Peyer's patch (tissue), 4 donors: ENCODE results near the gene HDC. TPM values are rescaled to one million over a fixed set of nuclear protein-coding genes. Genes with fewer than 3 reads are reported as not detected.

Source experiments
- DNase-seq, 3 donors: peaks; one replicate each; pipeline ENCODE4 v3.0.0-alpha.2; 2017 to 2019
- H3K27ac ChIP-seq, 4 donors: fragments of 200-600 bp; sonication (generic); one replicate each; pipeline ENCODE4 v1.5.1; 2016 to 2019
- H3K27me3 ChIP-seq, 2 donors: fragments of 200-600 bp; sonication (generic); one replicate each; pipeline ENCODE4 v1.5.1; 2019
- H3K36me3 ChIP-seq, 3 donors: fragments of 200-600 bp; sonication (generic); one replicate each; pipeline ENCODE4 v1.5.1; 2016 to 2019
- H3K4me1 ChIP-seq, 4 donors: fragments of 200-600 bp; sonication (generic); one replicate each; pipeline ENCODE4 v1.5.1; 2016 to 2019
- H3K4me3 ChIP-seq, 4 donors: fragments of 200-600 bp; sonication (generic); 1 replicate in 3 of 4; 2 replicates in 1 of 4; pipeline ENCODE4 v1.5.1; 2016 to 2019; ENCODE audit warnings: mild to moderate bottlenecking in 1 of 4
- H3K9me3 ChIP-seq, 4 donors: fragments of 200-600 bp; sonication (generic); one replicate each; pipeline ENCODE4 v1.5.1; 2016 to 2019; ENCODE audit warnings: mild to moderate bottlenecking in 1 of 4
- POLR2A ChIP-seq, 2 donors: fragments of 450-650 bp; IDR thresholded peaks; one replicate each; pipeline ENCODE4 v1.5.1; 2017; ENCODE audit warnings: antibody characterized with exemption in 2 of 2, mild to moderate bottlenecking in 2 of 2, moderate library complexity in 2 of 2
- total RNA-seq, 4 donors: library from RNA; depleted of rRNA; stranded (reverse); fragments of >200 nt; gene quantifications; one replicate each; pipeline ENCODE4 v1.1.0, GENCODE V29; 2016
- TF ChIP-seq, protein P1 (sequence below), 6 experiments: fragments of 450-650 bp in 4 of 6; fragments of 200-600 bp in 2 of 6; sonication (generic) in 1 of 6; IDR thresholded peaks; one replicate each; pipeline ENCODE4 v1.5.1; 2017 to 2019; ENCODE audit warnings: antibody characterized with exemption in 6 of 6, mild to moderate bottlenecking in 3 of 6, moderate library complexity in 1 of 6

HDC gene
- total RNA-seq, 4 donors from 2014 or later: 0.80 to 21.5 (median 1.2) TPM; not detected in 1

DNA sequence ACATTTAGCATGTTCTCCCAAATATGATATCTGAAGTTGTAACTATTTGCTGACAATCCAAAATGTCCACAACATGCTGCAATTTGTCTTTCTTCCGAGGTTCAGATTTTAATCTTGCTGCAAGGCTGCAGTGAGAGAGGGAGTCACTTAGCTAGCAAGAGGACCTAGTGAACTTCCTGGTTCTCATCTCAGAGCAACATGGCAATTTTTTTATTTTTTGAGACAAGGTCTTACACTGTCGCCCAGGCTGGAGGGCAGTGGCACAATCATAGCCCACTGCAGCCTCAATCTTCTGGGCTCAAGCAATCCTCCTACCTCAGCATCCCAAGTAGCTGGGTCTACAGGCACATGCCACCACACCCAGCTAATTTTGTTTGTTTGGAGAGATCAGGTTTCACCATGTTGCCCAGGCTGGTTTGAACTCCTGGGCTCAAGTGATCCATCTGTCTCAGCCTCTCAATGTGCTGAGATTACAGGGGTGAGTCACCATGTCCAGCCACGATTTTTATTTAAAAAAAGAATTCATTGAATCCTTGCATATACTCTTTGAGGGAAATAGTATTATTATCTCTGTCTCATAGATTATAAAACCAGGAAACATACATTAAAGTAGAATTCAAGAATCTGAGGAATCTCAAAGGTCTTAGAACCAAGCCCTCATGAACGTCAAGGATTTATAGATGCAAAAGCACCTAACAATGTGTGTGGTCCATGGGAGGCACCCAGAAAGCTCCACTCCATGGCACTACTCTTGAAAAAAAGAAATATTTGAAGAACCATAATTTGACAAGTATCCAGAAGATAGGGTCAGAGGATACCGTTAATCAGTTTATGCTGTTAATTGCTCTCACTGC is 9.1 kb downstream of the HDC start:
- Histone ChIP-seq H3K27me3 (no peaks in the 10 kb centered on the region), H3K27ac (no peak overlapping the region), H3K36me3 (no peaks in the 10 kb centered on the region), H3K4me3 (no peak overlapping the region), H3K4me1 (no peaks in the 10 kb centered on the region), H3K9me3 (no peaks in the 10 kb centered on the region)
- TF ChIP-seq, protein P1, sequence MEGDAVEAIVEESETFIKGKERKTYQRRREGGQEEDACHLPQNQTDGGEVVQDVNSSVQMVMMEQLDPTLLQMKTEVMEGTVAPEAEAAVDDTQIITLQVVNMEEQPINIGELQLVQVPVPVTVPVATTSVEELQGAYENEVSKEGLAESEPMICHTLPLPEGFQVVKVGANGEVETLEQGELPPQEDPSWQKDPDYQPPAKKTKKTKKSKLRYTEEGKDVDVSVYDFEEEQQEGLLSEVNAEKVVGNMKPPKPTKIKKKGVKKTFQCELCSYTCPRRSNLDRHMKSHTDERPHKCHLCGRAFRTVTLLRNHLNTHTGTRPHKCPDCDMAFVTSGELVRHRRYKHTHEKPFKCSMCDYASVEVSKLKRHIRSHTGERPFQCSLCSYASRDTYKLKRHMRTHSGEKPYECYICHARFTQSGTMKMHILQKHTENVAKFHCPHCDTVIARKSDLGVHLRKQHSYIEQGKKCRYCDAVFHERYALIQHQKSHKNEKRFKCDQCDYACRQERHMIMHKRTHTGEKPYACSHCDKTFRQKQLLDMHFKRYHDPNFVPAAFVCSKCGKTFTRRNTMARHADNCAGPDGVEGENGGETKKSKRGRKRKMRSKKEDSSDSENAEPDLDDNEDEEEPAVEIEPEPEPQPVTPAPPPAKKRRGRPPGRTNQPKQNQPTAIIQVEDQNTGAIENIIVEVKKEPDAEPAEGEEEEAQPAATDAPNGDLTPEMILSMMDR (IDR thresholded peaks at IDR 0.05): no peak
- no peak for TF ChIP-seq POLR2A (IDR thresholded peaks at IDR 0.05)
- DNase-seq: no peak

DNA sequence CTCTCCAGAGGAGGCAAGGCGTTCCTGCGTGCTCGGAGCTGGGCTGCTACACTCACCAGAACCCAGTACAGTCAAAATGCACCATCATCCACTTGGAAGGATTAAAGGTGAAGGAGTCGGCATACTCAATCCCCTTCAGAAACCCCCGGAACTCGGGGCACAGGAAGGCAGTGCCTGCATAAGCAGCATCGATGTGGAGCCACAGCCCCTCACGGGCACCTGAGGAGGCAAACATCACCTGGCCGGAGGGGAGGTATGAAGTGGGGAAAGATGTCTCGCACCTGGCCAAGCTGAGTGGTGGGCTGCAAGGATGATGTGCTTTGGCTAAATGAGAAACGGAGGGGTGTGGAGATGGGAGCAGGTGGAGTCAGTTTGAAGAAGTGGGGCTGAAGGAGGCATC is 13.0 kb downstream of the HDC start:
- H3K4me1 ChIP-seq: peaks cover 0 to 7% (median 4%) of the 10 kb centered on the region in 4 donors
- H3K9me3 ChIP-seq: no peaks in the 10 kb centered on the region
- no peaks in the 10 kb centered on the region for H3K36me3 ChIP-seq
- no peak for DNase-seq
- H3K4me3 ChIP-seq: no peak overlapping the region
- H3K27ac ChIP-seq: no peak overlapping the region
- TF ChIP-seq POLR2A (IDR thresholded peaks at IDR 0.05): no peak
- TF ChIP-seq, protein P1 (IDR thresholded peaks at IDR 0.05): no peak
- no peaks in the 10 kb centered on the region for H3K27me3 ChIP-seq

DNA sequence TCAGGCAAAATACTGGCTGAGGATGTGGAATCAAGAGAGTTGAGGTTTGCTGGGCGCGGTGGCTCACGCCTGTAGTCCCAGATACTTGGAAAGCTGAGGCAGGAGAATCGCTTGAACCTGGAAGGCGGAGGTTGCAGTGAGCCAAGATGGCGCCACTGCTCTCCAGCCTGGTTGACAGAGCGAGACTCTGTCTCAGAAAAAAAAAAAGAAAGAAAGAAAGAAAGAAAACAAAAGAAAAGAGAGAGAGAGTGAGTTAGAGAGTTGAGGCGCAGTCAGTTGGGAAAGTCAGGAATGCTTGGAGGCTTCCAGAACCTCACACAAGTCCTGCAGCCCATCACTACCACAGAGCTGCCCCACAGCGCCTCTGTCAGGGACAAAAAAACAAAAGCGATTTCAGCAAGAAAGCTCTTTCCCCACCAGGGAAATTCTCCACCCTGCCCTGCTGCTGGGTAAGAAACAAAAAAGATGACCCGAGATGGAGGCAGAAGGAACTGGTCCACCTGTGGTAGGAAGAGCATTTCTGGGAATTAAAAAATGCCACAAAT is 13.8 kb downstream of the HDC start:
- H3K27me3 ChIP-seq: no peaks in the 10 kb centered on the region
- no peaks in the 10 kb centered on the region for H3K36me3 ChIP-seq
- H3K27ac ChIP-seq: no peak overlapping the region
- no peaks in the 10 kb centered on the region for H3K9me3 ChIP-seq
- H3K4me3 ChIP-seq: no peak overlapping the region
- TF ChIP-seq, protein P1 (IDR thresholded peaks at IDR 0.05): no peak
- TF ChIP-seq POLR2A (IDR thresholded peaks at IDR 0.05): no peak
- DNase-seq: no peak
- H3K4me1 ChIP-seq: peaks cover 0 to 9% (median 5%) of the 10 kb centered on the region in 4 donors

DNA sequence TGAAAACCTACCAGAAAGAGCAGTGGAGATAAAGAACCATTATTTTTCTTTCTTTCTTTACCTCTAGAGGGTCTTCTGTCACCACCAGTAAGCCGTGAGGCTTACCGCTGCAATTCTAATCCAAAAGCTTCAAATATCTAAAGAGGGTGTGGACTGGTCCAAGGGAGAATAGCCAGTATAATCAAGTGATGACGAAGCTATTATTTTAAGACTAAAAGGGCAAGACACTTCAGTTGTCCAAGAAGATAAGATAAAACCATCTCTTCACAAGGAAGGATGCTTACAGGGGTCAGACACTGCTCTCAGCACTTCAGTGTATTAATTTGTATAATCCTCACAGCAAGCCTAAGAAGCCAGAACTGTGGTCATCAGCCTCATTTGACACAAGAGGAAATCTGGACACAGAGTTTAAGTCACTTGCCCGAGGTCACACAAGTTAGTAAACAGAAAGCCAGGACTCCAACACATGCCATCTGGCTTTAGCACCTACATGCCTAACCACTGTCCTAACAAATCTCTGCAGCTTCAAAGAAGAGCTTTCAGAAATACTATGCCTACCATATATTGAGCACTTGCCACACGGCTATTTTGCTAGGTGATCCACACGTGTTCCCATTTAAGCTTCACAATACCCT is 14.6 kb downstream of the HDC start:
- no peak for DNase-seq
- H3K4me1 ChIP-seq: peaks cover 0 to 9% (median 5%) of the 10 kb centered on the region in 4 donors
- no peaks in the 10 kb centered on the region for H3K27me3 ChIP-seq

DNA sequence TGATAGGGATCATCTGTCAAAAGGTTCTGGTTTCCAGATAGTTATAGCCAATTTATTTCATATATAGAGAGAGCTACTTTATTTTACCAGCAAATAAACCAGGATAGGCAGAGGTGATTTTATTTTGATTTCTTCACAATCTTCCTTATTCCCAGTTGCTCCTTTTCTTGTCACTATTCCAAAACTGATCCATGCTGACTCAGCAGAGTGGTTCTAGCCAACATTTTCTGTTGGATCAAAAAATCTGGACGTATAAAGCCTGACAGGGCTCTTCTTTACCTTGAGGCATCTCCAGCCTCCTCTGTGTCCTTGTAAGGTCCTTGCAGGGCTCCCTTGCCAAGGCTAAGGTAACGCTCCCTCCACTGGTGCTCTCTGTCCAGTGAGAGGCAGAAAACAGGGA is 15.8 kb downstream of the HDC start:
- H3K4me1 ChIP-seq: peaks cover 0 to 9% (median 5%) of the 10 kb centered on the region in 4 donors
- TF ChIP-seq, protein P1 (IDR thresholded peaks at IDR 0.05): no peak
- no peak for TF ChIP-seq POLR2A (IDR thresholded peaks at IDR 0.05)
- H3K36me3 ChIP-seq: no peaks in the 10 kb centered on the region
- no peaks in the 10 kb centered on the region for H3K27me3 ChIP-seq
- no peak overlapping the region for H3K4me3 ChIP-seq
- no peak overlapping the region for H3K27ac ChIP-seq
- no peak for DNase-seq
- H3K9me3 ChIP-seq: no peaks in the 10 kb centered on the region

More for the DNA sequence above, 14.6 kb downstream of the HDC start:
- no peak overlapping the region for H3K4me3 ChIP-seq
- no peak overlapping the region for H3K27ac ChIP-seq
- no peaks in the 10 kb centered on the region for H3K9me3 ChIP-seq
- TF ChIP-seq POLR2A (IDR thresholded peaks at IDR 0.05): no peak
- TF ChIP-seq, protein P1 (IDR thresholded peaks at IDR 0.05): no peak
- no peaks in the 10 kb centered on the region for H3K36me3 ChIP-seq
